H1 (cell line): ENCODE data around the gene NDUFV1. TPM values are rescaled to one million over a fixed set of nuclear protein-coding genes. Genes with fewer than 3 reads are reported as not detected.
A peak's percentile ranks its signal among the peaks of the same experiment; 100 is the strongest.

Source experiments
- BCL11A ChIP-seq, 2 experiments: IDR thresholded peaks; one replicate each; pipeline ENCODE4 v1.6.1; 2011; ENCODE audit warnings: low read depth in 2 of 2, low read length in 2 of 2, mild to moderate bottlenecking in 2 of 2
- BRCA1 ChIP-seq: IDR thresholded peaks from 2 replicates; pipeline ENCODE4 v1.6.1; 2012; ENCODE audit warnings: low read depth, low read length, improper control_type of control experiment
- CBX8 ChIP-seq: fragments of 300-800, 300-1000 bp; sonication (generic); IDR thresholded peaks from 2 replicates; pipeline ENCODE4 v1.7.1; 2016; ENCODE audit warnings: low read depth, low read length, borderline replicate concordance
- CEBPB ChIP-seq: IDR thresholded peaks from 2 replicates; pipeline ENCODE4 v1.6.1; 2012; ENCODE audit warnings: low read depth, low read length
- CHD2 ChIP-seq: IDR thresholded peaks from 2 replicates; pipeline ENCODE4 v1.6.1; 2012; ENCODE audit warnings: low read length, improper control_type of control experiment
- E2F6 ChIP-seq: IDR thresholded peaks from 2 replicates; pipeline ENCODE4 v1.6.1; 2012; ENCODE audit warnings: inconsistent platforms
- EP300 ChIP-seq, 2 experiments: IDR thresholded peaks; 1 replicate in 1 of 2; 2 replicates in 1 of 2; pipeline ENCODE4 v1.6.1; 2011 to 2012; ENCODE audit warnings: low read depth in 2 of 2, low read length in 2 of 2, mild to moderate bottlenecking in 2 of 2, borderline replicate concordance in 1 of 2, inconsistent platforms in 1 of 2, moderate library complexity in 1 of 2
- FOSL1 ChIP-seq: IDR thresholded peaks from 2 replicates; pipeline ENCODE4 v1.6.1; 2011; ENCODE audit warnings: mild to moderate bottlenecking, low read depth, low read length, moderate library complexity; ENCODE audit not compliant: insufficient read depth
- GABPA ChIP-seq: IDR thresholded peaks from 2 replicates; pipeline ENCODE4 v1.6.1; 2011; ENCODE audit warnings: mild to moderate bottlenecking, low read length, moderate library complexity, borderline replicate concordance; ENCODE audit not compliant: insufficient read depth
- KDM5A ChIP-seq: fragments of 200-600 bp; IDR thresholded peaks from 2 replicates; pipeline ENCODE4 v1.7.1; 2012; ENCODE audit warnings: mild to moderate bottlenecking, low read length, inconsistent platforms, mixed read lengths
- MAX ChIP-seq: IDR thresholded peaks from 2 replicates; pipeline ENCODE4 v1.6.1; 2012; ENCODE audit warnings: inconsistent platforms
- POLR2A ChIP-seq, 2 experiments: IDR thresholded peaks; 1 replicate in 1 of 2; 2 replicates in 1 of 2; pipeline ENCODE4 v1.6.1; 2011; ENCODE audit warnings: low read depth in 2 of 2, low read length in 2 of 2, mild to moderate bottlenecking in 2 of 2; ENCODE audit errors: control extremely low read depth in 1 of 2
- POU5F1 ChIP-seq: IDR thresholded peaks from 2 replicates; pipeline ENCODE4 v1.6.1; 2011; ENCODE audit warnings: low read depth, mild to moderate bottlenecking, low read length, moderate library complexity
- RBBP5 ChIP-seq: IDR thresholded peaks from 2 replicates; pipeline ENCODE4 v1.7.1; 2012; ENCODE audit warnings: low read depth, mild to moderate bottlenecking, inconsistent platforms, low read length, moderate library complexity, borderline replicate concordance
- RFX5 ChIP-seq: IDR thresholded peaks from 2 replicates; pipeline ENCODE4 v1.6.1; 2011; ENCODE audit warnings: low read depth, low read length, improper control_type of control experiment, borderline replicate concordance
- SIRT6 ChIP-seq: IDR thresholded peaks from one replicate; pipeline ENCODE4 v1.7.1; 2012; ENCODE audit warnings: low read length, inconsistent platforms
- SP1 ChIP-seq: IDR thresholded peaks from 2 replicates; pipeline ENCODE4 v1.6.1; 2011; ENCODE audit warnings: low read depth, low read length
- SP2 ChIP-seq: IDR thresholded peaks from 2 replicates; pipeline ENCODE4 v1.6.1; 2012; ENCODE audit warnings: mild to moderate bottlenecking, low read length, inconsistent platforms
- SRF ChIP-seq: IDR thresholded peaks from 2 replicates; pipeline ENCODE4 v1.6.1; 2011; ENCODE audit warnings: mild to moderate bottlenecking, low read depth, low read length, moderate library complexity
- SUZ12 ChIP-seq: fragments of 200-600 bp; sonication (generic); IDR thresholded peaks from 2 replicates; pipeline ENCODE4 v1.6.1; 2012; ENCODE audit warnings: mild to moderate bottlenecking, inconsistent platforms, low read length, moderate library complexity, mixed read lengths
- TAF1 ChIP-seq: IDR thresholded peaks from 2 replicates; pipeline ENCODE4 v1.6.1; 2011; ENCODE audit warnings: mild to moderate bottlenecking, low read depth, low read length
- TAF7 ChIP-seq: optimal IDR thresholded peaks from 2 replicates; pipeline ENCODE3; 2011; ENCODE audit warnings: low read depth, mild to moderate bottlenecking, inconsistent platforms, low read length, moderate library complexity, borderline replicate concordance
- polyA plus RNA-seq, 7 experiments: library from polyadenylated mRNA; depleted of rRNA in 3 of 7; stranded (reverse) in 5 of 7; unstranded in 2 of 7; fragments of >200 nt in 5 of 7; fragments of 200-250 nt in 2 of 7; gene quantifications; 1 replicate in 5 of 7; 2 replicates in 1 of 7; 4 replicates in 1 of 7; pipeline versions ENCODE4 v1.2.1 to v1.2.3, GENCODE V29; 2011 to 2013; ENCODE audit warnings: missing spikeins in 2 of 7, mixed read lengths in 2 of 7
- total RNA-seq: library from RNA; stranded (reverse); fragmentation: NEBNext Ultra II Directional; extraction: Animal tissue kit (Norgen Biotek cat#: 25700); gene quantifications from 2 replicates; pipeline ENCODE4 v1.2.1, GENCODE V29; 2021

NDUFV1 gene
- total and polyA plus RNA-seq, 2 of the 8 experiments (the other 6 are each of a cell fraction or from before 2014, with no cell fraction given) = 125 to 131 TPM

DNA sequence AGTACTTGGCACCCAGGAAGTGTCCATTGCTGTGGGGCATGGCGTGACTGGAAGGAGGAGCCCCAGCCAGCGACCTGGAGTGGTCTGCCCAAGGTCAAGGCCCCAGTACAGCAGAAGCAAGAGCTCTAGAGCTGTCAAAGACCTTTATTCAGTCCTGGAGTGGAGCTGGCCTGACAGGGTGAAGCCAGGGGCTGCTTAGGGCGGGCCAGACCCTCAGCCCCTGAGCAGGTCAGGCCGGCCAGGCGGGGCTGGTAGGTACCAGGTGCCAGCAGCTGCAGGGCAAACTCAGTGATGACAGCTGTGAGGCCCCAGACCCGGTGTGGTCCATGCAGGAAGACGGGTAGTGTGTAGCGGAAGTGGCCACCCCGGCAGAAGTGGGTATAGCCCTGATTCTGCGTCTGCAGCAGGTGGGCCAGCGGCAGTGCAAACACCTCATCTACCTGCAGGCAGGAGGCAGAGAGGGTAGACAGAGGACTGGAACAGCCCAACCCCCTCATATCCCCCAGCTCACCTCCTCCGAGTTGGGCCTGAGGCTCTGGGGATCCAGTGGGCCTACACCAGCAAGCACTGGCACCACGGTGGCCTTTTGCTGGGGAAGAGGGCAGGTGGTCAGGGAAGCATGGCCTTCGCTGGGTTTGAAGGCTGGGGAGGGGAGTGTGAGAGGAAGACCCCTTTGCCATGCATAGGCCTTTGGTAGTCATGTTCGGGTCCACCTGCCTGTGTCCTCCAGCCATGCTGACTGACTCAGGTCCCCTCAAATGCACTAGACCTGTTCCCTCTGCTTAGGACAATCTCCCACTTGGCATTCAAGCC lies 21.3 kb downstream of the NDUFV1 start (continued):
- TF ChIP-seq POU5F1 = no peak
- TF ChIP-seq SRF = no peak
- TF ChIP-seq RBBP5 = no peak
- no peak for TF ChIP-seq BCL11A (IDR thresholded peaks at IDR 0.05; ENCODE audit: low read depth in 2 of 2, low read length in 2 of 2)
- no peak for TF ChIP-seq EP300 (IDR thresholded peaks at IDR 0.05; ENCODE audit: borderline replicate concordance in 1 of 2, low read depth in 2 of 2, low read length in 2 of 2)
- TF ChIP-seq POLR2A (IDR thresholded peaks at IDR 0.05; ENCODE audit: control extremely low read depth in 1 of 2, low read depth in 2 of 2, low read length in 2 of 2) = peak in 1 of 2 experiments; percentile 72; a peak in 2 of 3 replicates
- TF ChIP-seq E2F6 = peak; percentile 17; the same call in 1 of the 2 replicates
- no peak for TF ChIP-seq BRCA1
- TF ChIP-seq FOSL1 = no peak
- TF ChIP-seq CHD2 = no peak
- no peak for TF ChIP-seq CBX8
- TF ChIP-seq SIRT6 = peak; percentile 65
- TF ChIP-seq MAX = no peak; the same call in 1 of the 2 replicates
- TF ChIP-seq KDM5A = no peak
- TF ChIP-seq RFX5 = no peak
- TF ChIP-seq SP1 = no peak
- TF ChIP-seq GABPA = no peak
- TF ChIP-seq TAF1 = 0 out of 2 replicates have a peak, but pooled peaks have one; percentile 0
- TF ChIP-seq SUZ12 = no peak
- TF ChIP-seq TAF7 = peak; percentile 63
- TF ChIP-seq CEBPB = no peak
- TF ChIP-seq SP2 = no peak
